GM12865 (cell line): Measurements from ENCODE around the gene GLCCI1.

Experiments
- DNase-seq: peaks from one replicate; pipeline ENCODE4 v3.0.0; 2010; ENCODE audit warnings: low read depth
- H3K4me3 ChIP-seq: 2 replicates; pipeline ENCODE4 v1.5.1; 2011; ENCODE audit warnings: mild to moderate bottlenecking, low read depth, low read length, control low read depth
- CTCF ChIP-seq: IDR thresholded peaks from 2 replicates; pipeline ENCODE4 v1.5.1; 2011; ENCODE audit warnings: low read length, control low read depth, low read depth, inconsistent platforms; ENCODE audit not compliant: insufficient read depth; ENCODE audit errors: missing control alignments

GLCCI1 gene

GRCh38 chr7:8134089-8134733 is 165.6 kb downstream of the GLCCI1 start:
- no peak overlapping the region for H3K4me3 ChIP-seq
- no peak for TF ChIP-seq CTCF
- DNase-seq: peak; percentile 96

- no peak for TF ChIP-seq CTCF
- H3K4me3 ChIP-seq: no peak overlapping the region
- DNase-seq: no peak
Measured at GRCh38 chr7:8135417-8135816, 166.8 kb downstream of the GLCCI1 start.

GRCh38 chr7:8136051-8136730 is 167.6 kb downstream of the GLCCI1 start:
- no peak for TF ChIP-seq CTCF
- no peak for DNase-seq

More at GRCh38 chr7:8136051-8136730, 167.6 kb downstream of the GLCCI1 start:
- no peak overlapping the region for H3K4me3 ChIP-seq
